A673 (cell line): ENCODE measurements around the gene ABCA13. TPM values are rescaled to one million over a fixed set of nuclear protein-coding genes. Genes with fewer than 3 reads are reported as not detected.

ENCODE experiments used
- BruUV-seq: library from RNA; stranded (reverse); fragments of 400-500 nt; replicated peaks from 2 replicates; lab custom pipeline; 2021; lab: Mats Ljungman, UMichigan
- CTCF ChIA-PET: fragments of 300-600 bp; sonication (Branson Sonifier 250); formaldehyde crosslinking; loops from one replicate; lab custom pipeline; 2022; ENCODE audit warnings: antibody characterized with exemption; lab: Charles Lee
- POLR2A ChIA-PET: fragments of 300-600 bp; sonication (Branson Sonifier 250); formaldehyde crosslinking; loops from one replicate; lab custom pipeline; 2022; ENCODE audit warnings: antibody characterized with exemption; ENCODE audit not compliant: low non-redundant PET; lab: Charles Lee
- DNase-seq: peaks from one replicate; pipeline ENCODE4 v3.0.0-alpha.2; 2015; ENCODE audit warnings: low spot score
- H3K27ac ChIP-seq: fragments of 200-600 bp; sonication (generic); 2 replicates; pipeline ENCODE4 v1.5.1; 2016; ENCODE audit warnings: mixed run types, low read depth, mild to moderate bottlenecking, mixed read lengths, antibody characterized with exemption, low read length; ENCODE audit not compliant: poor library complexity, severe bottlenecking
- H3K27me3 ChIP-seq: fragments of 200-600 bp; sonication (generic); replicated peaks from 2 replicates; pipeline ENCODE4 v1.6.1; 2017; ENCODE audit warnings: mixed run types, low read depth, mild to moderate bottlenecking, mixed read lengths, antibody characterized with exemption, low read length; ENCODE audit not compliant: insufficient read depth, poor library complexity
- H3K36me3 ChIP-seq: fragments of 200-600 bp; sonication (generic); 2 replicates; pipeline ENCODE4 v1.6.1; 2016; ENCODE audit warnings: mixed run types, mild to moderate bottlenecking, mixed read lengths, antibody characterized with exemption, low read length; ENCODE audit not compliant: insufficient read depth, poor library complexity, severe bottlenecking
- H3K4me1 ChIP-seq: fragments of 200-600 bp; sonication (generic); 2 replicates; pipeline ENCODE4 v1.6.1; 2017; ENCODE audit warnings: mixed run types, mild to moderate bottlenecking, mixed read lengths, antibody characterized with exemption, low read length; ENCODE audit not compliant: insufficient read depth, poor library complexity, severe bottlenecking
- H3K4me3 ChIP-seq: fragments of 200-600 bp; sonication (generic); 2 replicates; pipeline ENCODE4 v1.5.1; 2016; ENCODE audit warnings: low read depth, mixed run types, mild to moderate bottlenecking, mixed read lengths, low read length; ENCODE audit not compliant: poor library complexity, severe bottlenecking
- H3K9me3 ChIP-seq: fragments of 200-600 bp; sonication (generic); 2 replicates; pipeline ENCODE4 v1.6.1; 2016; ENCODE audit warnings: mixed run types, low read depth, mild to moderate bottlenecking, mixed read lengths, antibody characterized with exemption, low read length; ENCODE audit not compliant: poor library complexity, severe bottlenecking
- EZH2 ChIP-seq: fragments of 200-600 bp; sonication (generic); IDR thresholded peaks from 2 replicates; pipeline ENCODE4 v1.6.1; 2017; ENCODE audit warnings: borderline replicate concordance, low read depth, mild to moderate bottlenecking, mixed read lengths, antibody characterized with exemption, low read length; ENCODE audit not compliant: poor library complexity, severe bottlenecking
- intact Hi-C: fragments of 100-400 bp; cut with micrococcal nuclease; formaldehyde crosslinking; loops from one replicate; pipeline ENCODE4 v1.10.0; 2022; ENCODE audit not compliant: unreplicated experiment
- total RNA-seq: library from RNA; stranded (reverse); gene quantifications from 2 replicates; pipeline ENCODE4 v1.2.3, GENCODE V29; 2021
- TF ChIP-seq, protein P1 (sequence below): fragments of 300-800, 200-600 bp; sonication (generic); conservative IDR thresholded peaks from 2 replicates; pipeline ENCODE4 v1.5.1; 2017; ENCODE audit warnings: low read depth, mild to moderate bottlenecking, antibody characterized with exemption, low read length, moderate library complexity, mixed read lengths

ABCA13 gene
- total RNA-seq, 1 experiment from 2014 or later, result 15.6 TPM

DNA sequence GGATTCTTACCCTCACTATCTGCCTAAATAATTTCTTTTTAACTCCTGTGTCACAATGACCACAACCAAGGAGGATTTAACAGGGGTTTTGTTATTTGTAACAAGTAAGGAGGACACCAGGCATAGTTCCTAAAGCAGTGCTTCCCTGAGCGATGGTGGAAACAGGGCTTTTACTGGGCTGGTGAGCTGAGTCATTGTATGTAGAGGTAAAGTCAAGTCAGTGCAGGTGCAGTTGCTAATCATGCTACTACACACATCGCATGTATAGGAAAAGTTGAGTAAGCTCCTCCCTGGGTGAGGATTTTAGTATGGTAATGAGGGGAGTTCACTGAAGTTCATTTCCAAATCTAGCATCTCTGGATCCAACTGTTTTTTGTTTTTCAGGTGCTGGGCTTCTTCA, 22.9 kb upstream of the ABCA13 start:
- TF ChIP-seq, protein P1, sequence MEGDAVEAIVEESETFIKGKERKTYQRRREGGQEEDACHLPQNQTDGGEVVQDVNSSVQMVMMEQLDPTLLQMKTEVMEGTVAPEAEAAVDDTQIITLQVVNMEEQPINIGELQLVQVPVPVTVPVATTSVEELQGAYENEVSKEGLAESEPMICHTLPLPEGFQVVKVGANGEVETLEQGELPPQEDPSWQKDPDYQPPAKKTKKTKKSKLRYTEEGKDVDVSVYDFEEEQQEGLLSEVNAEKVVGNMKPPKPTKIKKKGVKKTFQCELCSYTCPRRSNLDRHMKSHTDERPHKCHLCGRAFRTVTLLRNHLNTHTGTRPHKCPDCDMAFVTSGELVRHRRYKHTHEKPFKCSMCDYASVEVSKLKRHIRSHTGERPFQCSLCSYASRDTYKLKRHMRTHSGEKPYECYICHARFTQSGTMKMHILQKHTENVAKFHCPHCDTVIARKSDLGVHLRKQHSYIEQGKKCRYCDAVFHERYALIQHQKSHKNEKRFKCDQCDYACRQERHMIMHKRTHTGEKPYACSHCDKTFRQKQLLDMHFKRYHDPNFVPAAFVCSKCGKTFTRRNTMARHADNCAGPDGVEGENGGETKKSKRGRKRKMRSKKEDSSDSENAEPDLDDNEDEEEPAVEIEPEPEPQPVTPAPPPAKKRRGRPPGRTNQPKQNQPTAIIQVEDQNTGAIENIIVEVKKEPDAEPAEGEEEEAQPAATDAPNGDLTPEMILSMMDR, result no peak
- no peak for TF ChIP-seq EZH2
- ChIA-PET POLR2A (no interaction called here), CTCF (no interaction called here)
- no peaks in the 10 kb centered on the region for H3K9me3 ChIP-seq
- H3K36me3 ChIP-seq, result no peaks in the 10 kb centered on the region
- no peak for DNase-seq
- no peak overlapping the region for H3K4me3 ChIP-seq
- H3K27ac ChIP-seq, result no peak overlapping the region
- no TSS peak for BruUV-seq
- H3K27me3 ChIP-seq, result no peaks in the 10 kb centered on the region
- H3K4me1 ChIP-seq, result no peaks in the 10 kb centered on the region
- intact Hi-C loops, result no loop called here

DNA sequence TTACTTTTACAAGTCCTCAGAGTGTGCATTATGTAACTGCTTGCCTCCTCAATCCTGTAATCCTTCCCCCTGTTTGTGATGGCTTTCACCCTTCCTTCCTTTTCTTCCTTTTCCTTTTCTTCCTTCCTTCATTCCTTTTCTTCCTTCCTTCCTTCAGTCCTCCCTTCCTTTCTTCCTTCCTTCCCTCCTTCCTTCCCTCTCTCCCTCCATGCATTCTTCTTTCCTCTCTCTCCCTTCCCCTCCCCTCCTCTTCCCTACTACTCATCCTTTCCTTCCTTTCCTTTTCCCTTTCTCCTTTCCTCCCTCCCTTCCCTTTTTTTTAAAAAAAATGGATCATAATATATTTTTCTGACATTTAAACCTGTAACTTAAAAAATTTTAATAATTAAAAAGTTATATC, 22.2 kb upstream of the ABCA13 start:
- POLR2A ChIA-PET, result no interaction called here
- no peak for TF ChIP-seq EZH2
- TF ChIP-seq, protein P1, result no peak
- H3K9me3 ChIP-seq, result no peaks in the 10 kb centered on the region
- no peaks in the 10 kb centered on the region for H3K27me3 ChIP-seq
- intact Hi-C loops, result no loop called here
- no TSS peak for BruUV-seq
- CTCF ChIA-PET, result no interaction called here
- H3K4me3 ChIP-seq, result no peak overlapping the region
- H3K4me1 ChIP-seq, result no peaks in the 10 kb centered on the region
- no peak overlapping the region for H3K27ac ChIP-seq
- no peak for DNase-seq
- no peaks in the 10 kb centered on the region for H3K36me3 ChIP-seq

DNA sequence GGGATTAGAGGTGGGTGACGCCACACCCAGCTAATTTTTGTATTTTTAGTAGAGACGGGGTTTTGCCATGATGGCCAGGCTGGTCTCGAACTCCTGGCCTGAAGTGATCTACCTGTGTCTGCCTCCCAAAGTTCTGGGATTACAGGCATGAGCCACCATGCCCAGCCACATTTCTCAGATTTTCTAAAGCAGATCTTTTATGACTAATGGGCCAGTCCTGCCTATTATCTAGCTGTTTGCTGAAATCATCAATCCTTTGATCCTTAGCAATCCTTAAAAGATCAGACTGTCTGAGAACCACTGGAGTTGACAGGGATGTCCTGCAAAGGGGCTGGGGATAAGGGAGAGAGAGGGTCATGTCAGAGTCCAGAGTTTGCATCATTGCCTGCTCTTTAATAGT, 21.2 kb upstream of the ABCA13 start:
- no TSS peak for BruUV-seq
- DNase-seq, result no peak
- Histone ChIP-seq H3K27ac (no peak overlapping the region), H3K4me3 (no peak overlapping the region), H3K9me3 (no peaks in the 10 kb centered on the region), H3K4me1 (no peaks in the 10 kb centered on the region), H3K27me3 (no peaks in the 10 kb centered on the region), H3K36me3 (no peaks in the 10 kb centered on the region)
- POLR2A ChIA-PET, result no interaction called here
- TF ChIP-seq, protein P1, result no peak
- CTCF ChIA-PET, result no interaction called here
- intact Hi-C loops, result no loop called here
